ENCODE data around the gene TBX1. TPM values are rescaled to one million over a fixed set of nuclear protein-coding genes. Genes with fewer than 3 reads are reported as not detected.

Gene TBX1
- total RNA-seq, 1 donor from 2014 or later = 0.56 TPM

DNA sequence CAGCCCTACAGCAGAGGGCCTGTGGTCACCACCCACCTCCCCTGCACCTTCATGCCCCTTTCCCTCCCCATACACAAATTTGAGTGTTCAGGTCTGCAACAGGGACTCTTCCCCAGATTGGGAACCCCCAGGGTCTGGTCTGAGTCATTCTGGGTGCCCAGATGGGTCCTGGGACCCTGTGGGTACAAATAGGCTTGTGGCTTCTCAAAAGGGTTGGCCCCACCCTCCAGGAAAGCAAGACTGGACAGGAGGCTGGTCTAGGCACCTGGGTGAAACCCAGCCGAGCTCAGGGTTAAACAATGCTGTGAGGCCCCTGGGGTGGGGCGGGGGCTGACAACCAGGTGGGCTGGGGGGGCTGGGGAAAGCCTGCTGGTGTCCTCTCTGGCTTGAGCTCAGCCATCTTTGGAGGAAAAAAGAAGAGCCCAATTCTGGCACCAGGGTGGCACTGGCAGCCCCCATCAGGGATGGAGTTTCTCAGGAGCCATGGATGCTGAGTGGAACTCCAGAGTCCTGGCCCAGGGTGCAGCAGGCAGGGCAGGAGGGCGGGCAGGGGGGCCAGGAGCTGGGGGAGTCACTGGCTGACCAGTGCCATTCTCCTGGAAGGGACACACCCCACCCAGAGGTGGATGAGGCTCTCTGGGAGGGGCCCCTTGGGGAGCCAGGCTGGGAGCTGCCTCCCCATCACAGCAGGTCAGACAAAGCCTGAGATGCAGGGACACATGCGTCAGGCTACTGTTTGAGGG, 45.2 kb upstream of the TBX1 start:
- TF ChIP-seq, protein P1, sequence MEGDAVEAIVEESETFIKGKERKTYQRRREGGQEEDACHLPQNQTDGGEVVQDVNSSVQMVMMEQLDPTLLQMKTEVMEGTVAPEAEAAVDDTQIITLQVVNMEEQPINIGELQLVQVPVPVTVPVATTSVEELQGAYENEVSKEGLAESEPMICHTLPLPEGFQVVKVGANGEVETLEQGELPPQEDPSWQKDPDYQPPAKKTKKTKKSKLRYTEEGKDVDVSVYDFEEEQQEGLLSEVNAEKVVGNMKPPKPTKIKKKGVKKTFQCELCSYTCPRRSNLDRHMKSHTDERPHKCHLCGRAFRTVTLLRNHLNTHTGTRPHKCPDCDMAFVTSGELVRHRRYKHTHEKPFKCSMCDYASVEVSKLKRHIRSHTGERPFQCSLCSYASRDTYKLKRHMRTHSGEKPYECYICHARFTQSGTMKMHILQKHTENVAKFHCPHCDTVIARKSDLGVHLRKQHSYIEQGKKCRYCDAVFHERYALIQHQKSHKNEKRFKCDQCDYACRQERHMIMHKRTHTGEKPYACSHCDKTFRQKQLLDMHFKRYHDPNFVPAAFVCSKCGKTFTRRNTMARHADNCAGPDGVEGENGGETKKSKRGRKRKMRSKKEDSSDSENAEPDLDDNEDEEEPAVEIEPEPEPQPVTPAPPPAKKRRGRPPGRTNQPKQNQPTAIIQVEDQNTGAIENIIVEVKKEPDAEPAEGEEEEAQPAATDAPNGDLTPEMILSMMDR (IDR thresholded peaks at IDR 0.05; ENCODE audit: unreplicated experiment) = no peak
- no peak overlapping the region for H3K4me3 Mint-ChIP-seq (ENCODE audit: unreplicated experiment)
- DNase-seq (ENCODE audit: low spot score) = no peak
- peaks cover 4% of the 10 kb centered on the region for H3K36me3 Mint-ChIP-seq (ENCODE audit: low read depth, unreplicated experiment)
- no peak overlapping the region for H3K27ac Mint-ChIP-seq (ENCODE audit: unreplicated experiment)
- peaks cover 2% of the 10 kb centered on the region for H3K4me1 Mint-ChIP-seq (ENCODE audit: unreplicated experiment)
- no peaks in the 10 kb centered on the region for H3K9me3 Mint-ChIP-seq (ENCODE audit: unreplicated experiment)
- peaks cover 24% of the 10 kb centered on the region for H3K27me3 Mint-ChIP-seq (ENCODE audit: unreplicated experiment)

DNA sequence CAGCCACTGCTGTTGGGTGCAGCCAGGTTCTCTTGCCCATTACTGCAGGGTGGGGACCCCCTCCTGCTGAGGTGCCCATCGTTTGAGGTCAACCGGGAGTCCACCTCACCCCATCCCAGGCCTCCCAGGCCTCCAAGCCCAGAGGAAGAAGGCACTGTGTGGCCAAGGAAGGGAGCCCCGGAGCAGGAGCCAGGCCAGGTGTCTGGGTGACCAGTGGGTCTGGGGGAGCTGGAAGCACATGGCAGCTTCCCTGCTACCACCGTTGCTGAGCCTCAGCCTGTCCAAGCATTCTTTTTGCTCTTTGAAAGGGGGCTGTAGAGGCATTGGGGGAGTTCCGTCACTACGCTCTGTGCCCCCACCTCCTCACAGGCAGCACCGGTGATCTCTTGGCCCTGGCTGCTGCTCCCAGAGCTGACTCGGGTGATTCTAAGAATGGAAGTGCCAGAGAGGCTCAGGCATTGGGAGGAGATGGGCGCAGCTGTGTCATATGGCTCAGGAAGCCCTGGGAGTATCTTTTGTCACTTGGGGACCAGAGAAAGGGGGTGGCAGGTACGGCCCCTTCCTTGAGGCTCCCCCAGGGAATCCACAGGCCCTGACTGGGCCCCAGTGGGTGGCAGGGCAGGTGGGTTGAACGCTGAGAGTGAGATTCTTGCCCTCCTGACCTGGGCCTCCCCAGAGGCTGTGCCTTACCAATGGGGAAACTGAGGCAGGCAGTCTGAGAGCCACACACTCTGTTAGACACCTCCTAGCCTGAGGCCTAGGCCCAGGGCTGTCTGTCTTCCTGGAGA, 44.3 kb upstream of the TBX1 start:
- TF ChIP-seq, protein P1 (IDR thresholded peaks at IDR 0.05; ENCODE audit: unreplicated experiment) = no peak
- no peak overlapping the region for H3K27ac Mint-ChIP-seq (ENCODE audit: unreplicated experiment)
- H3K36me3 Mint-ChIP-seq (ENCODE audit: low read depth, unreplicated experiment) = peaks cover 7% of the 10 kb centered on the region
- no peak for DNase-seq (ENCODE audit: low spot score)
- no peak overlapping the region for H3K4me3 Mint-ChIP-seq (ENCODE audit: unreplicated experiment)
- peaks cover 33% of the 10 kb centered on the region for H3K27me3 Mint-ChIP-seq (ENCODE audit: unreplicated experiment)
- H3K9me3 Mint-ChIP-seq (ENCODE audit: unreplicated experiment) = no peaks in the 10 kb centered on the region
- peaks cover 2% of the 10 kb centered on the region for H3K4me1 Mint-ChIP-seq (ENCODE audit: unreplicated experiment)

DNA sequence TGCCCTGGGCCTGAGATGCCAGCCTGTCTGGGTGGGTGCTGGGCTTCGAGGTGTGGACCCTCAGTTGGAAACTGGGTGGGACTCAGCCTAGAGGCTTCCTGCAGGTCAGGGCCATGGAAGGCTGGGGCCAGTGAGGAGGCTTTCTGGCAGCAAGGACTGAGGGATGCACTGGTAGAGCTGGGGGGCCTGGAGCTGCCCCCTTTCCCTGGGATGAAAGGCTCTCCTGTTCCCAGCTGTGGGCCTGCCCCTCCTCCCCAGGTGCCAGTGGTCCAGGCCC, 43.8 kb upstream of the TBX1 start:
- H3K4me1 Mint-ChIP-seq (ENCODE audit: unreplicated experiment) = peaks cover 5% of the 10 kb centered on the region
- no peak overlapping the region for H3K27ac Mint-ChIP-seq (ENCODE audit: unreplicated experiment)
- H3K9me3 Mint-ChIP-seq (ENCODE audit: unreplicated experiment) = no peaks in the 10 kb centered on the region
- TF ChIP-seq, protein P1 (IDR thresholded peaks at IDR 0.05; ENCODE audit: unreplicated experiment) = no peak
- H3K27me3 Mint-ChIP-seq (ENCODE audit: unreplicated experiment) = peaks cover 33% of the 10 kb centered on the region
- H3K36me3 Mint-ChIP-seq (ENCODE audit: low read depth, unreplicated experiment) = peaks cover 7% of the 10 kb centered on the region
- no peak overlapping the region for H3K4me3 Mint-ChIP-seq (ENCODE audit: unreplicated experiment)
- no peak for DNase-seq (ENCODE audit: low spot score)

DNA sequence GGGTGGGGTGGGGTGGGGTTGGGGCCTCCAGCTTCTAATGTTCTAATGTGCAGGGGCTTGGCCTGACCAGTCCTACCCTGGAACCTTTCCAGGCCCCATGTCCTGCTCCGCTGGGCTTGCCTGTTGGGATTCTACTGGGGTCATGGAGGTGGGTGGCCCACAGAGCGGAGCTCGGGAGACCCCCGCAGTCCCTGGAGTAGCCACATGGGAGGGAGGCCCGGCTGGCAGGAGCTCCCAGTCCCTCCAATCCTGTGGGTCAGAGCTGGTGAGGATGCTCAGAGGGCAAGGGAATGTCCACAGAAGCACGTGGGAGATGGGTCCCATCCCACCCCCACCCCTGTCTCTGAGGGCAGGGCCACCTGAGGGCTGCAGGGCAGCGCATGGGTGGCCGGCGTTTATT, 43.4 kb upstream of the TBX1 start:
- DNase-seq (ENCODE audit: low spot score) = no peak
- H3K27me3 Mint-ChIP-seq (ENCODE audit: unreplicated experiment) = peaks cover 31% of the 10 kb centered on the region
- H3K9me3 Mint-ChIP-seq (ENCODE audit: unreplicated experiment) = no peaks in the 10 kb centered on the region
- H3K4me1 Mint-ChIP-seq (ENCODE audit: unreplicated experiment) = peaks cover 6% of the 10 kb centered on the region
- TF ChIP-seq, protein P1 (IDR thresholded peaks at IDR 0.05; ENCODE audit: unreplicated experiment) = no peak
- H3K4me3 Mint-ChIP-seq (ENCODE audit: unreplicated experiment) = no peak overlapping the region
- H3K27ac Mint-ChIP-seq (ENCODE audit: unreplicated experiment) = no peak overlapping the region
- peaks cover 7% of the 10 kb centered on the region for H3K36me3 Mint-ChIP-seq (ENCODE audit: low read depth, unreplicated experiment)

All from endothelial cell (in vitro differentiated cells).